Measurements from ENCODE around the gene EPHA2.

The EPHA2 gene

GRCh38 chr1:16134066-16134801 is 21.6 kb downstream of the EPHA2 start:
- TF ChIP-seq CTCF (IDR thresholded peaks at IDR 0.05; ENCODE audit: low read depth, low read length): no peak
- DNase-seq (ENCODE audit: extremely low read depth, low read depth): no peak

- no peak for DNase-seq (ENCODE audit: extremely low read depth, low read depth)
- TF ChIP-seq CTCF (IDR thresholded peaks at IDR 0.05; ENCODE audit: low read depth, low read length): no peak
These were observed 22.6 kb downstream of the EPHA2 start for GRCh38 chr1:16133007-16133961.

GRCh38 chr1:16132325-16132785 is 23.5 kb downstream of the EPHA2 start:
- TF ChIP-seq CTCF (IDR thresholded peaks at IDR 0.05; ENCODE audit: low read depth, low read length): no peak
- no peak for DNase-seq (ENCODE audit: extremely low read depth, low read depth)

GRCh38 chr1:16131636-16132324 is 24.1 kb downstream of the EPHA2 start:
- no peak for TF ChIP-seq CTCF (IDR thresholded peaks at IDR 0.05; ENCODE audit: low read depth, low read length)
- DNase-seq (ENCODE audit: extremely low read depth, low read depth): no peak

- no peak for TF ChIP-seq CTCF (IDR thresholded peaks at IDR 0.05; ENCODE audit: low read depth, low read length)
These were observed 25.0 kb downstream of the EPHA2 start for GRCh38 chr1:16130827-16131226.

GRCh38 chr1:16129921-16130543 is 25.8 kb downstream of the EPHA2 start:
- no peak for DNase-seq (ENCODE audit: extremely low read depth, low read depth)
- no peak for TF ChIP-seq CTCF (IDR thresholded peaks at IDR 0.05; ENCODE audit: low read depth, low read length)

More at GRCh38 chr1:16130827-16131226, 25.0 kb downstream of the EPHA2 start:
- DNase-seq (ENCODE audit: extremely low read depth, low read depth): no peak
